K562 (cell line): ENCODE data around the gene VENTX. TPM values are rescaled to one million over a fixed set of nuclear protein-coding genes. Genes with fewer than 3 reads are reported as not detected.
A peak's percentile ranks its signal among the peaks of the same experiment; 100 is the strongest.

Source experiments
- CEBPZ ChIP-seq: fragments of 150-350 bp; IDR thresholded peaks from 2 replicates; pipeline ENCODE4 v1.6.1; 2014; ENCODE audit warnings: low read depth, mild to moderate bottlenecking, low read length, borderline replicate concordance
- CREM ChIP-seq: IDR thresholded peaks from 2 replicates; pipeline ENCODE4 v1.6.1; 2014; ENCODE audit warnings: antibody characterized with exemption, low read depth
- CTCF ChIP-seq, 3 experiments: IDR thresholded peaks in 2 of 3; conservative IDR thresholded peaks in 1 of 3; 2 replicates each; pipeline ENCODE4 v1.5.1; 2011 to 2012; ENCODE audit warnings: low read length in 3 of 3, mild to moderate bottlenecking in 3 of 3, control low read depth in 2 of 3, improper control_type of control experiment in 1 of 3, inconsistent platforms in 1 of 3, low read depth in 1 of 3, mixed read lengths in 1 of 3, moderate library complexity in 1 of 3; ENCODE audit not compliant: insufficient read depth in 2 of 3
- DACH1 ChIP-seq: fragments of 450-650 bp; IDR thresholded peaks from 2 replicates; pipeline ENCODE4 v1.6.1; 2018; ENCODE audit not compliant: partially characterized antibody
- polyA plus RNA-seq, 8 experiments: library from polyadenylated mRNA; depleted of rRNA in 4 of 8; stranded (reverse) in 5 of 8; unstranded in 3 of 8; fragments of >200 nt; fragmentation: Nextera tagmentation in 2 of 8; fragmentation: Illumina TruSeq in 1 of 8; extraction: Ambion mirVana in 2 of 8; extraction: Trizol in 1 of 8; gene quantifications; 2 replicates each; pipeline versions ENCODE4 v1.2.1 to v1.2.3, GENCODE V29; 2011 to 2014; ENCODE audit warnings: inconsistent platforms in 1 of 8, missing spikeins in 1 of 8
- total RNA-seq, 7 experiments: library from RNA; depleted of rRNA in 6 of 7; stranded (reverse); fragments of >200 nt in 6 of 7; fragmentation: Illumina TruSeq in 2 of 7; extraction: Trizol in 2 of 7; gene quantifications; 2 replicates each; pipeline versions ENCODE4 v1.2.1 to v1.2.3, GENCODE V29; 2011 to 2021; ENCODE audit warnings: low replicate concordance in 1 of 7

The VENTX gene
- total and polyA plus RNA-seq, 9 of the 15 experiments (the other 6 are each of a cell fraction or from before 2014, with no cell fraction given), result 0.07 to 0.70 (median 0.20) TPM; not detected in 1

- no peak for TF ChIP-seq CEBPZ
- TF ChIP-seq CREM, result peak; percentile 65
- TF ChIP-seq DACH1, result no peak
- TF ChIP-seq CTCF (IDR thresholded peaks at IDR 0.05 in 2 of 3, conservative IDR thresholded peaks at IDR 0.05 in 1 of 3; ENCODE audit: insufficient read depth in 2 of 3, low read depth in 1 of 3, low read length in 3 of 3), result peak in 1 of 3 experiments; percentile 14; a peak in 1 of 6 replicates
Measured at GRCh38 chr10:133278577-133279265, 41.1 kb downstream of the VENTX start (continued).
